Astrocyte (in vitro differentiated cells and primary cell): ENCODE data around the gene ADAP1. TPM values are rescaled to one million over a fixed set of nuclear protein-coding genes. Genes with fewer than 3 reads are reported as not detected.

Experiments used
- DNase-seq: peaks from one replicate; pipeline ENCODE4 v3.0.0-alpha.2; 2010; ENCODE audit warnings: low read depth
- FAIRE-seq: peaks from 2 replicates; lab custom pipeline; 2011; peaks lifted over from hg19 to GRCh38; lab: Jason Lieb, UNC
- H2AFZ ChIP-seq: 2 replicates; pipeline ENCODE4 v1.6.0; 2012; ENCODE audit warnings: low read depth, low read length, inconsistent platforms
- H3K27ac ChIP-seq: 2 replicates; pipeline ENCODE4 v1.5.1; 2011; ENCODE audit warnings: low read depth, low read length, inconsistent platforms
- H3K27me3 ChIP-seq: 2 replicates; pipeline ENCODE4 v1.6.0; 2011; ENCODE audit warnings: low read length, inconsistent platforms; ENCODE audit not compliant: insufficient read depth
- H3K36me3 ChIP-seq: 2 replicates; pipeline ENCODE4 v1.5.1; 2011; ENCODE audit warnings: low read length, inconsistent platforms; ENCODE audit not compliant: insufficient read depth
- H3K4me1 ChIP-seq: 2 replicates; pipeline ENCODE4 v1.5.1; 2011; ENCODE audit warnings: low read length, inconsistent platforms; ENCODE audit not compliant: insufficient read depth
- H3K4me2 ChIP-seq: 2 replicates; pipeline ENCODE4 v1.6.0; 2012; ENCODE audit warnings: low read length, inconsistent platforms
- H3K4me3 ChIP-seq: 2 replicates; pipeline ENCODE4 v1.5.1; 2011; ENCODE audit warnings: low read depth, mild to moderate bottlenecking, low read length, inconsistent platforms; ENCODE audit not compliant: insufficient read depth
- H3K79me2 ChIP-seq: 2 replicates; pipeline ENCODE4 v1.6.0; 2012; ENCODE audit warnings: mild to moderate bottlenecking, low read length, inconsistent platforms; ENCODE audit not compliant: insufficient read depth
- H3K9ac ChIP-seq: 2 replicates; pipeline ENCODE4 v1.6.0; 2012; ENCODE audit warnings: mild to moderate bottlenecking, low read length, inconsistent platforms
- H3K9me3 ChIP-seq: 2 replicates; pipeline ENCODE4 v1.5.1; 2012; ENCODE audit warnings: low read depth, mild to moderate bottlenecking, low read length, inconsistent platforms; ENCODE audit not compliant: insufficient read depth
- H4K20me1 ChIP-seq: 2 replicates; pipeline ENCODE4 v1.6.0; 2012; ENCODE audit warnings: low read length, inconsistent platforms; ENCODE audit not compliant: insufficient read depth
- H3K27ac Mint-ChIP-seq: one replicate; pipeline ENCODE4 v1.8.0; 2021; ENCODE audit warnings: mild to moderate bottlenecking, mixed read lengths; ENCODE audit not compliant: unreplicated experiment
- H3K27me3 Mint-ChIP-seq: one replicate; pipeline ENCODE4 v1.8.0; 2021; ENCODE audit warnings: low read depth, mixed read lengths; ENCODE audit not compliant: unreplicated experiment
- H3K36me3 Mint-ChIP-seq: one replicate; pipeline ENCODE4 v1.8.0; 2021; ENCODE audit warnings: low read depth, mixed read lengths; ENCODE audit not compliant: unreplicated experiment
- H3K4me1 Mint-ChIP-seq: one replicate; pipeline ENCODE4 v1.8.0; 2021; ENCODE audit warnings: low read depth, mixed read lengths; ENCODE audit not compliant: unreplicated experiment
- H3K4me3 Mint-ChIP-seq: one replicate; pipeline ENCODE4 v1.8.0; 2021; ENCODE audit warnings: mild to moderate bottlenecking, moderate library complexity, mixed read lengths; ENCODE audit not compliant: unreplicated experiment
- H3K9me3 Mint-ChIP-seq: one replicate; pipeline ENCODE4 v1.8.0; 2021; ENCODE audit warnings: mild to moderate bottlenecking, mixed read lengths; ENCODE audit not compliant: unreplicated experiment
- EZH2 ChIP-seq: IDR thresholded peaks from 2 replicates; pipeline ENCODE4 v1.6.1; 2012; ENCODE audit warnings: mild to moderate bottlenecking, low read length, inconsistent platforms; ENCODE audit not compliant: insufficient read depth
- total RNA-seq: library from RNA; stranded (reverse); gene quantifications from 2 replicates; pipeline ENCODE4 v1.2.1, GENCODE V29; 2021
- TF ChIP-seq, protein P1 (sequence below): IDR thresholded peaks from 2 replicates; pipeline ENCODE4 v1.5.1; 2011; ENCODE audit warnings: low read depth, mild to moderate bottlenecking, inconsistent platforms, low read length, moderate library complexity; ENCODE audit not compliant: insufficient read depth

The ADAP1 gene
- total RNA-seq, 1 donor from 2014 or later, result 4.8 TPM

DNA sequence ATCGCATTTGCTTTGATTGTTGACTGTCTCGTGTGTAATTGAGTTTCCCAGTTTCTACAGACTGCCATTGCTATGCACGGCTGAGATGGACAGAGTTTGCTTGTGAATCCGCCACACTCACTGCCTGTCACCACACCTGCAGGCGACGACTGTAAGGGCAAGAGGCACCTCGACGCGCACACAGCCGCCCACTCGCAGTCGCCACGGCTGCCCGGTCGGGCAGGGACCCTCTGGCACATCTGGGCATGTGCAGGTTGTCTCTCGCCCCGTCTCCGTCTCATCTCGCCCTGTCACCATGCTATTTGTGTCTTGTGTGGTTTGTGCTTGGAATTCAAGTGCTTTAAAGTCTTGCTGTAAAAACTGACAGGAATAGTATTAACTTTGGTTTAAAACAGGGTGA is 104.7 kb downstream of the ADAP1 start:
- peaks cover 25% of the 10 kb centered on the region for H3K36me3 Mint-ChIP-seq

DNA sequence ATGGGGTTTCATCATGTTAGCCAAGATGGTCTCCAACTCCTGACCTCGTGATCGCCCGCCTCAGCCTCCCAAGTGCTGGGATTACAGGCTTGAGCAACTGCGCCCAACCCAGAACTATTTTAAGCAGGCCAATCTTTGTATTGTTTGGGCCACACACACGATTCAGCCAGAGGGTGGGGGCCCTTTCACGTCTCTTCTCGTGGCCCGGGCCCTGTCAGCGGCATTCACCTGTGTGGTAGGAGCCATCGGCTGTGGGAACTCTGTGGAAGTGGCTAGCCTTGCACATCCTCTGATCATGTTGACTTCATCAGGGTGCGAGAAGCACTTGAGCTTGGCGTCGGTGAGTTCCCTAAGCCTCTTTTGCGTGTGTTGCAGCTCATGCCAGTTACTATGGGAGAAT is 105.3 kb downstream of the ADAP1 start:
- H3K9me3 Mint-ChIP-seq, result peaks cover 3% of the 10 kb centered on the region
- H3K36me3 Mint-ChIP-seq, result peaks cover 23% of the 10 kb centered on the region
- no peak overlapping the region for H3K4me3 ChIP-seq
- no peak for DNase-seq
- H3K4me1 ChIP-seq, result no peaks in the 10 kb centered on the region
- peaks cover 25% of the 10 kb centered on the region for H3K36me3 ChIP-seq
- H2AFZ ChIP-seq, result no peak overlapping the region
- no peak overlapping the region for H3K9ac ChIP-seq
- H3K4me1 Mint-ChIP-seq, result no peaks in the 10 kb centered on the region
- no peaks in the 10 kb centered on the region for H3K27me3 ChIP-seq
- no peak for TF ChIP-seq EZH2
- TF ChIP-seq, protein P1, sequence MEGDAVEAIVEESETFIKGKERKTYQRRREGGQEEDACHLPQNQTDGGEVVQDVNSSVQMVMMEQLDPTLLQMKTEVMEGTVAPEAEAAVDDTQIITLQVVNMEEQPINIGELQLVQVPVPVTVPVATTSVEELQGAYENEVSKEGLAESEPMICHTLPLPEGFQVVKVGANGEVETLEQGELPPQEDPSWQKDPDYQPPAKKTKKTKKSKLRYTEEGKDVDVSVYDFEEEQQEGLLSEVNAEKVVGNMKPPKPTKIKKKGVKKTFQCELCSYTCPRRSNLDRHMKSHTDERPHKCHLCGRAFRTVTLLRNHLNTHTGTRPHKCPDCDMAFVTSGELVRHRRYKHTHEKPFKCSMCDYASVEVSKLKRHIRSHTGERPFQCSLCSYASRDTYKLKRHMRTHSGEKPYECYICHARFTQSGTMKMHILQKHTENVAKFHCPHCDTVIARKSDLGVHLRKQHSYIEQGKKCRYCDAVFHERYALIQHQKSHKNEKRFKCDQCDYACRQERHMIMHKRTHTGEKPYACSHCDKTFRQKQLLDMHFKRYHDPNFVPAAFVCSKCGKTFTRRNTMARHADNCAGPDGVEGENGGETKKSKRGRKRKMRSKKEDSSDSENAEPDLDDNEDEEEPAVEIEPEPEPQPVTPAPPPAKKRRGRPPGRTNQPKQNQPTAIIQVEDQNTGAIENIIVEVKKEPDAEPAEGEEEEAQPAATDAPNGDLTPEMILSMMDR, result no peak
- H3K27ac Mint-ChIP-seq, result no peak overlapping the region
- H3K27me3 Mint-ChIP-seq, result no peaks in the 10 kb centered on the region
- no peaks in the 10 kb centered on the region for H3K9me3 ChIP-seq
- no peak overlapping the region for H3K4me3 Mint-ChIP-seq
- H3K79me2 ChIP-seq, result peaks cover 27% of the 10 kb centered on the region
- H4K20me1 ChIP-seq, result peaks cover 34% of the 10 kb centered on the region
- no peak for FAIRE-seq
- no peak overlapping the region for H3K27ac ChIP-seq
- no peak overlapping the region for H3K4me2 ChIP-seq

More for the DNA sequence above, 104.7 kb downstream of the ADAP1 start:
- no peak overlapping the region for H3K4me2 ChIP-seq
- no peaks in the 10 kb centered on the region for H3K9me3 ChIP-seq
- DNase-seq (no peak), FAIRE-seq (no peak)
- no peak overlapping the region for H3K27ac Mint-ChIP-seq
- peaks cover 3% of the 10 kb centered on the region for H3K9me3 Mint-ChIP-seq
- no peaks in the 10 kb centered on the region for H3K4me1 ChIP-seq
- TF ChIP-seq, protein P1, result no peak
- TF ChIP-seq EZH2, result no peak
- H3K27ac ChIP-seq, result no peak overlapping the region
- H3K9ac ChIP-seq, result no peak overlapping the region
- no peak overlapping the region for H3K4me3 ChIP-seq
- peaks cover 24% of the 10 kb centered on the region for H3K36me3 ChIP-seq
- peaks cover 21% of the 10 kb centered on the region for H3K79me2 ChIP-seq
- no peak overlapping the region for H3K4me3 Mint-ChIP-seq
- H3K4me1 Mint-ChIP-seq, result no peaks in the 10 kb centered on the region
- peaks cover 30% of the 10 kb centered on the region for H4K20me1 ChIP-seq
- no peak overlapping the region for H2AFZ ChIP-seq
- no peaks in the 10 kb centered on the region for H3K27me3 ChIP-seq
- no peaks in the 10 kb centered on the region for H3K27me3 Mint-ChIP-seq

Other genes starting within 250 kb of the ADAP1 start
- gene DNAAF5, start 228.0 kb downstream of the ADAP1 start, total RNA-seq, result 24.5 and 25.9 TPM in 2 replicates
- 14.7 and 14.8 TPM in 2 replicates for gene PRKAR1B, start 227.4 kb downstream of the ADAP1 start, total RNA-seq
- 109 and 121 TPM in 2 replicates for gene SUN1, start 122.2 kb downstream of the ADAP1 start, total RNA-seq
- gene GET4, start 78.1 kb downstream of the ADAP1 start, total RNA-seq, result 32.1 and 43.0 TPM in 2 replicates
- gene COX19, start 20.9 kb upstream of the ADAP1 start, total RNA-seq, result 13.4 and 13.8 TPM in 2 replicates
- not detected in 2 replicates for gene CYP2W1, start 28.5 kb upstream of the ADAP1 start, total RNA-seq
- 1.7 and 3.4 TPM in 2 replicates for gene GPR146, start 89.9 kb upstream of the ADAP1 start, total RNA-seq
- gene GPER1, start 133.4 kb upstream of the ADAP1 start, total RNA-seq, result 13.7 and 17.4 TPM in 2 replicates
- 40.1 and 45.5 TPM in 2 replicates for gene ZFAND2A, start 205.5 kb upstream of the ADAP1 start, total RNA-seq